HepG2 (cell line): ENCODE results near the gene SDHAF3. TPM values are rescaled to one million over a fixed set of nuclear protein-coding genes. Genes with fewer than 3 reads are reported as not detected.
A peak's percentile ranks its signal among the peaks of the same experiment; 100 is the strongest.

Experiments used
- CBX2 ChIP-seq, 2 experiments: fragments of 200-600 bp in 1 of 2; sonication (generic); formaldehyde crosslinking in 1 of 2; IDR thresholded peaks; 2 replicates each; pipeline versions ENCODE4 v1.7.0 to v1.8.1; 2018 to 2022; ENCODE audit warnings: low read depth in 2 of 2, low read length in 1 of 2, mild to moderate bottlenecking in 1 of 2, missing genetic modification reagents in 1 of 2
- ETV6 ChIP-seq: sonication (generic); formaldehyde crosslinking; conservative IDR thresholded peaks from 2 replicates; pipeline ENCODE4 v1.4.0; 2020; ENCODE audit warnings: missing genetic modification reagents
- FOSL2 ChIP-seq: sonication (generic); formaldehyde crosslinking; IDR thresholded peaks from 2 replicates; pipeline ENCODE4 v1.4.0; 2020; ENCODE audit warnings: missing genetic modification reagents
- HCFC1 ChIP-seq: fragments of 150-350 bp; IDR thresholded peaks from 2 replicates; pipeline ENCODE4 v1.6.1; 2014; ENCODE audit warnings: low read depth, low read length
- MTF2 ChIP-seq: sonication (generic); formaldehyde crosslinking; IDR thresholded peaks from 2 replicates; pipeline ENCODE4 v1.5.0; 2020; ENCODE audit warnings: missing genetic modification reagents, borderline replicate concordance
- NCOA2 ChIP-seq: sonication (generic); formaldehyde crosslinking; IDR thresholded peaks from 2 replicates; pipeline ENCODE4 v1.8.0; 2022; ENCODE audit warnings: inconsistent platforms
- PLRG1 ChIP-seq: fragments of 450-650 bp; conservative IDR thresholded peaks from 2 replicates; pipeline ENCODE4 v1.6.1; 2016
- POLR2AphosphoS5 ChIP-seq: IDR thresholded peaks from 2 replicates; pipeline ENCODE4 v1.6.1; 2012; ENCODE audit warnings: low read depth, low read length
- SMAD3 ChIP-seq: sonication (generic); formaldehyde crosslinking; IDR thresholded peaks from 2 replicates; pipeline ENCODE4 v1.4.0; 2020; ENCODE audit warnings: missing genetic modification reagents
- SP140L ChIP-seq: sonication (generic); formaldehyde crosslinking; IDR thresholded peaks from 2 replicates; pipeline ENCODE4 v1.4.0; 2020; ENCODE audit warnings: missing genetic modification reagents, borderline replicate concordance
- TOPORS ChIP-seq: sonication (generic); formaldehyde crosslinking; IDR thresholded peaks from 2 replicates; pipeline ENCODE4 v1.8.0; 2023; ENCODE audit warnings: mild to moderate bottlenecking, missing genetic modification reagents
- WIZ ChIP-seq: sonication (generic); formaldehyde crosslinking; IDR thresholded peaks from 2 replicates; pipeline ENCODE4 v1.5.1; 2020; ENCODE audit warnings: mild to moderate bottlenecking, missing genetic modification reagents
- ZFP1 ChIP-seq: IDR thresholded peaks from 2 replicates; pipeline ENCODE4 v1.6.1; 2016
- ZNF101 ChIP-seq: sonication (generic); formaldehyde crosslinking; IDR thresholded peaks from 2 replicates; pipeline ENCODE4 v1.4.0; 2020; ENCODE audit warnings: mild to moderate bottlenecking, low read depth, missing genetic modification reagents, borderline replicate concordance
- ZNF446 ChIP-seq: sonication (generic); formaldehyde crosslinking; IDR thresholded peaks from 2 replicates; pipeline ENCODE4 v1.5.0; 2020; ENCODE audit warnings: mild to moderate bottlenecking, missing genetic modification reagents
- ZNF557 ChIP-seq: sonication (generic); formaldehyde crosslinking; IDR thresholded peaks from 2 replicates; pipeline ENCODE4 v1.4.0; 2020; ENCODE audit warnings: missing genetic modification reagents
- ZNF570 ChIP-seq: sonication (generic); formaldehyde crosslinking; IDR thresholded peaks from 2 replicates; pipeline ENCODE4 v1.4.0; 2020; ENCODE audit warnings: mild to moderate bottlenecking, missing genetic modification reagents, borderline replicate concordance
- ZNF660 ChIP-seq: sonication (generic); formaldehyde crosslinking; IDR thresholded peaks from 2 replicates; pipeline ENCODE4 v1.5.1; 2020; ENCODE audit warnings: mild to moderate bottlenecking, low read depth, missing genetic modification reagents, borderline replicate concordance
- ZNF776 ChIP-seq: sonication (generic); formaldehyde crosslinking; IDR thresholded peaks from 2 replicates; pipeline ENCODE4 v1.4.0; 2020; ENCODE audit warnings: mild to moderate bottlenecking, missing genetic modification reagents
- ZSCAN12 ChIP-seq: sonication (generic); formaldehyde crosslinking; IDR thresholded peaks from 2 replicates; pipeline ENCODE4 v1.9.0; 2021; ENCODE audit warnings: mild to moderate bottlenecking, missing genetic modification reagents
- polyA plus RNA-seq, 8 experiments: library from polyadenylated mRNA; depleted of rRNA in 3 of 8; stranded (reverse) in 7 of 8; unstranded in 1 of 8; fragments of >200 nt; fragmentation: Illumina TruSeq in 4 of 8; extraction: Trizol in 4 of 8; gene quantifications; 2 replicates each; pipeline versions ENCODE4 v1.2.1 to v1.2.3, GENCODE V29; 2011 to 2016; ENCODE audit warnings: low read depth in 4 of 8, missing spikeins in 1 of 8, mixed read lengths in 1 of 8; ENCODE audit not compliant: insufficient read depth in 1 of 8
- total RNA-seq, 5 experiments: library from RNA; depleted of rRNA; stranded (reverse); fragments of >200 nt; fragmentation: Illumina TruSeq; extraction: Trizol; gene quantifications; 2 replicates each; pipeline ENCODE4 v1.2.3, GENCODE V29; 2016; ENCODE audit warnings: low read depth in 1 of 5
- TF ChIP-seq, protein P1 (sequence below): sonication (generic); formaldehyde crosslinking; IDR thresholded peaks from 2 replicates; pipeline ENCODE4 v1.8.0; 2022; ENCODE audit warnings: missing genetic modification reagents, mild to moderate bottlenecking, inconsistent platforms, borderline replicate concordance
- TF ChIP-seq, protein P2 (sequence below): sonication (generic); formaldehyde crosslinking; IDR thresholded peaks from 2 replicates; pipeline ENCODE4 v1.5.0; 2020; ENCODE audit warnings: missing genetic modification reagents
- TF ChIP-seq, protein P3 (sequence below): IDR thresholded peaks from 2 replicates; pipeline ENCODE4 v1.6.1; 2016; ENCODE audit warnings: control low read depth
- TF ChIP-seq, protein P4 (sequence below): sonication (generic); formaldehyde crosslinking; IDR thresholded peaks from 2 replicates; pipeline ENCODE4 v1.5.1; 2020; ENCODE audit warnings: missing genetic modification reagents, mild to moderate bottlenecking, borderline replicate concordance
- TF ChIP-seq, protein P5 (sequence below): sonication (generic); formaldehyde crosslinking; IDR thresholded peaks from 2 replicates; pipeline ENCODE4 v1.8.0; 2022; ENCODE audit warnings: mild to moderate bottlenecking, missing genetic modification reagents; ENCODE audit not compliant: insufficient replicate concordance

The SDHAF3 gene
- total and polyA plus RNA-seq, 2 of the 13 experiments (the other 11 are each of a cell fraction or from before 2014, with no cell fraction given), result 15.2 to 32.6 TPM

GRCh38 chr7:97117372-97118188 lies at the start of gene SDHAF3 (continued):
- TF ChIP-seq SP140L (CRISPR knock-in tag) (no peak; the same call in 1 of the 2 replicates), FOSL2 (CRISPR knock-in tag) (peak; percentile 68), ZNF446 (CRISPR knock-in tag) (no peak), ZNF557 (CRISPR knock-in tag) (no peak), TOPORS (CRISPR knock-in tag) (peak; percentile 95), POLR2AphosphoS5 (peak; percentile 94), CBX2 (IDR thresholded peaks at IDR 0.05; ENCODE audit: low read depth, low read length) (no peak; the same call in 1 of the 2 replicates), CBX2 (CRISPR knock-in tag; IDR thresholded peaks at IDR 0.05; ENCODE audit: low read depth) (no peak; the same call in 1 of the 2 replicates), ZSCAN12 (peak; percentile 86; the same call in 1 of the 2 replicates), NCOA2 (no peak; the same call in 1 of the 2 replicates), ETV6 (CRISPR knock-in tag) (peak; percentile 76), WIZ (CRISPR knock-in tag) (peak; percentile 98), ZFP1 (peak; percentile 30; the same call in 1 of the 2 replicates), ZNF570 (no peak), MTF2 (CRISPR knock-in tag) (peak; percentile 96; the same call in 1 of the 2 replicates), ZNF101 (CRISPR knock-in tag) (peak; percentile 92), HCFC1 (peak; percentile 70), ZNF776 (CRISPR knock-in tag) (peak; percentile 72; the same call in 1 of the 2 replicates), ZNF660 (CRISPR knock-in tag) (no peak), SMAD3 (CRISPR knock-in tag) (peak; percentile 67; the same call in 1 of the 2 replicates), PLRG1 (no peak)
- TF ChIP-seq, protein P1, sequence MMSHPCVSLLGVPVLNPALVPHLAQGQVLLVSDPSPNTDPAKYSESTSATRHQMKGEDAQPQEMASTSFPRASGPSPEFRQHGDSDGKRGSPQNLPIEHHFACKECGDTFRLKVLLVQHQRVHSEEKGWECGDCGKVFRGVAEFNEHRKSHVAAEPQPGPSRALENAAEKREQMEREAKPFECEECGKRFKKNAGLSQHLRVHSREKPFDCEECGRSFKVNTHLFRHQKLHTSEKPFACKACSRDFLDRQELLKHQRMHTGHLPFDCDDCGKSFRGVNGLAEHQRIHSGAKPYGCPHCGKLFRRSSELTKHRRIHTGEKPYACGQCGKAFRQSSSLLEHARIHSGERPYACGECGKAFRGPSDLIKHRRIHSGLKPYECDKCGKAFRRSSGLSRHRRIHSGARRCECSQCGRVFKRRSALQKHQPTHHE (CRISPR knock-in tag), result peak; percentile 85
- TF ChIP-seq, protein P2, sequence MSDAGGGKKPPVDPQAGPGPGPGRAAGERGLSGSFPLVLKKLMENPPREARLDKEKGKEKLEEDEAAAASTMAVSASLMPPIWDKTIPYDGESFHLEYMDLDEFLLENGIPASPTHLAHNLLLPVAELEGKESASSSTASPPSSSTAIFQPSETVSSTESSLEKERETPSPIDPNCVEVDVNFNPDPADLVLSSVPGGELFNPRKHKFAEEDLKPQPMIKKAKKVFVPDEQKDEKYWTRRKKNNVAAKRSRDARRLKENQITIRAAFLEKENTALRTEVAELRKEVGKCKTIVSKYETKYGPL (CRISPR knock-in tag), result no peak; the same call in 1 of the 2 replicates
- TF ChIP-seq, protein P3, sequence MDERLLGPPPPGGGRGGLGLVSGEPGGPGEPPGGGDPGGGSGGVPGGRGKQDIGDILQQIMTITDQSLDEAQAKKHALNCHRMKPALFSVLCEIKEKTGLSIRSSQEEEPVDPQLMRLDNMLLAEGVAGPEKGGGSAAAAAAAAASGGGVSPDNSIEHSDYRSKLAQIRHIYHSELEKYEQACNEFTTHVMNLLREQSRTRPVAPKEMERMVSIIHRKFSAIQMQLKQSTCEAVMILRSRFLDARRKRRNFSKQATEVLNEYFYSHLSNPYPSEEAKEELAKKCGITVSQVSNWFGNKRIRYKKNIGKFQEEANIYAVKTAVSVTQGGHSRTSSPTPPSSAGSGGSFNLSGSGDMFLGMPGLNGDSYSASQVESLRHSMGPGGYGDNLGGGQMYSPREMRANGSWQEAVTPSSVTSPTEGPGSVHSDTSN (CRISPR knock-in tag), result no peak
- TF ChIP-seq, protein P4, sequence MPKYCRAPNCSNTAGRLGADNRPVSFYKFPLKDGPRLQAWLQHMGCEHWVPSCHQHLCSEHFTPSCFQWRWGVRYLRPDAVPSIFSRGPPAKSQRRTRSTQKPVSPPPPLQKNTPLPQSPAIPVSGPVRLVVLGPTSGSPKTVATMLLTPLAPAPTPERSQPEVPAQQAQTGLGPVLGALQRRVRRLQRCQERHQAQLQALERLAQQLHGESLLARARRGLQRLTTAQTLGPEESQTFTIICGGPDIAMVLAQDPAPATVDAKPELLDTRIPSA (CRISPR knock-in tag), result peak; percentile 47; the same call in 1 of the 2 replicates
- TF ChIP-seq, protein P5, sequence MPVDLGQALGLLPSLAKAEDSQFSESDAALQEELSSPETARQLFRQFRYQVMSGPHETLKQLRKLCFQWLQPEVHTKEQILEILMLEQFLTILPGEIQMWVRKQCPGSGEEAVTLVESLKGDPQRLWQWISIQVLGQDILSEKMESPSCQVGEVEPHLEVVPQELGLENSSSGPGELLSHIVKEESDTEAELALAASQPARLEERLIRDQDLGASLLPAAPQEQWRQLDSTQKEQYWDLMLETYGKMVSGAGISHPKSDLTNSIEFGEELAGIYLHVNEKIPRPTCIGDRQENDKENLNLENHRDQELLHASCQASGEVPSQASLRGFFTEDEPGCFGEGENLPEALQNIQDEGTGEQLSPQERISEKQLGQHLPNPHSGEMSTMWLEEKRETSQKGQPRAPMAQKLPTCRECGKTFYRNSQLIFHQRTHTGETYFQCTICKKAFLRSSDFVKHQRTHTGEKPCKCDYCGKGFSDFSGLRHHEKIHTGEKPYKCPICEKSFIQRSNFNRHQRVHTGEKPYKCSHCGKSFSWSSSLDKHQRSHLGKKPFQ (CRISPR knock-in tag), result no peak
